Fibroblast of lung (primary cell): ENCODE results near the gene ZNF570.

Experiments
- EZH2 ChIP-seq: IDR thresholded peaks from 2 replicates; pipeline ENCODE4 v1.5.1; 2012; ENCODE audit warnings: low read length, control low read depth, mild to moderate bottlenecking; ENCODE audit errors: missing control alignments
- TF ChIP-seq, protein P1 (sequence below), 2 donors: IDR thresholded peaks in 1 of 2; conservative IDR thresholded peaks in 1 of 2; 1 replicate in 1 of 2; 2 replicates in 1 of 2; pipeline ENCODE4 v1.5.1; 2011 to 2012; ENCODE audit warnings: low read length in 2 of 2, control low read depth in 1 of 2, inconsistent platforms in 1 of 2, low read depth in 1 of 2, mild to moderate bottlenecking in 1 of 2

GRCh38 chr19:37484406-37485168 is 15.4 kb downstream of the ZNF570 start:
- TF ChIP-seq, protein P1, sequence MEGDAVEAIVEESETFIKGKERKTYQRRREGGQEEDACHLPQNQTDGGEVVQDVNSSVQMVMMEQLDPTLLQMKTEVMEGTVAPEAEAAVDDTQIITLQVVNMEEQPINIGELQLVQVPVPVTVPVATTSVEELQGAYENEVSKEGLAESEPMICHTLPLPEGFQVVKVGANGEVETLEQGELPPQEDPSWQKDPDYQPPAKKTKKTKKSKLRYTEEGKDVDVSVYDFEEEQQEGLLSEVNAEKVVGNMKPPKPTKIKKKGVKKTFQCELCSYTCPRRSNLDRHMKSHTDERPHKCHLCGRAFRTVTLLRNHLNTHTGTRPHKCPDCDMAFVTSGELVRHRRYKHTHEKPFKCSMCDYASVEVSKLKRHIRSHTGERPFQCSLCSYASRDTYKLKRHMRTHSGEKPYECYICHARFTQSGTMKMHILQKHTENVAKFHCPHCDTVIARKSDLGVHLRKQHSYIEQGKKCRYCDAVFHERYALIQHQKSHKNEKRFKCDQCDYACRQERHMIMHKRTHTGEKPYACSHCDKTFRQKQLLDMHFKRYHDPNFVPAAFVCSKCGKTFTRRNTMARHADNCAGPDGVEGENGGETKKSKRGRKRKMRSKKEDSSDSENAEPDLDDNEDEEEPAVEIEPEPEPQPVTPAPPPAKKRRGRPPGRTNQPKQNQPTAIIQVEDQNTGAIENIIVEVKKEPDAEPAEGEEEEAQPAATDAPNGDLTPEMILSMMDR (conservative IDR thresholded peaks at IDR 0.05 in 1 of 2, IDR thresholded peaks at IDR 0.05 in 1 of 2; ENCODE audit: low read depth in 1 of 2, low read length in 2 of 2), result no peak
- no peak for TF ChIP-seq EZH2
